Measurements from ENCODE around the gene CD27.
"Not testable (repeated sequence)": the region's sequence is repeated elsewhere in the genome, so short reads cannot be mapped to it uniquely, and the experiment has no call there.

DNA sequence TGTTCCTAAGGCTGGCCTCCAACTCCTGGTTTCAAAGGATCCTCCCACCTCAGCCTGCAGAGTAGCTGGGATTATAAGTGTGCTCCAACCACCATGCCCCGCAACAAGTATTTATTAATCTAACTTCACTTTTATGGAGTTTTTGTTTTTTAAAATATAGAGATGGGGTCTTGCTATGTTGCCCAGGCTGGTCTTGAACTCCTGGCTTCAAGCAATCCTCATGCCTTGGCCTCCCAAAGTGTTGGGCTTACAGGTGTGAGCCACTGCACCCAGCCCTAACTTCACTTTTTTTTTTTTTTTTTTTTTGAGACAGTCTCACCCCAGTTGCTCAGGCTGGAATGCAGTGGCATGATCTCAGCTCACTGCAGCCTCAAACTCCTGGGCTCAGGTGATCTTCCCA, 45.9 kb downstream of the CD27 start:
- not testable (repeated sequence) for TF ChIP-seq CTCF, POLR2A (IDR thresholded peaks at IDR 0.05)

Measured in lower leg skin (tissue), 3 donors.